IMR-90 (cell line): Measurements from ENCODE around the gene NXN. TPM values are rescaled to one million over a fixed set of nuclear protein-coding genes. Genes with fewer than 3 reads are reported as not detected.

Experiments used
- ATAC-seq: fragments of 200-7000 bp; cut with Tn5 transposase; 2 replicates; pipeline ENCODE4 v1.9.1; 2020; ENCODE audit warnings: low read depth, mild to moderate bottlenecking, moderate library complexity
- BruUV-seq: library from RNA; stranded (reverse); fragments of 400-500 nt; replicated peaks from 2 replicates; lab custom pipeline; 2021; lab: Mats Ljungman, UMichigan
- CTCF ChIA-PET: fragments of 300-600 bp; formaldehyde crosslinking; extraction: SDS; loops from one replicate; lab custom pipeline; 2021; ENCODE audit warnings: antibody characterized with exemption; lab: Yijun Ruan, JAX
- POLR2A ChIA-PET: fragments of 300-600 bp; sonication (Branson Sonifier 250); formaldehyde crosslinking; loops from one replicate; lab custom pipeline; 2022; ENCODE audit warnings: antibody characterized with exemption; ENCODE audit not compliant: unreplicated experiment; lab: Charles Lee
- DNase-seq: peaks from one replicate; pipeline ENCODE4 v3.0.0; 2013
- H2AFZ ChIP-seq: replicated peaks from 2 replicates; pipeline ENCODE3; 2013; ENCODE audit warnings: low read length, mild to moderate bottlenecking; ENCODE audit not compliant: poor library complexity
- H2AK5ac ChIP-seq: 2 replicates; pipeline ENCODE4 v1.6.1; 2013; ENCODE audit warnings: low read depth, low read length, inconsistent platforms
- H2AK9ac ChIP-seq: replicated peaks from 2 replicates; pipeline ENCODE3; 2013; ENCODE audit warnings: mild to moderate bottlenecking, low read depth, low read length, moderate library complexity; ENCODE audit not compliant: poor library complexity
- H2BK120ac ChIP-seq: 2 replicates; pipeline ENCODE4 v1.6.1; 2013; ENCODE audit warnings: low read depth, low read length, inconsistent platforms
- H2BK15ac ChIP-seq: 3 replicates; pipeline ENCODE4 v1.6.1; 2013; ENCODE audit warnings: low read depth, low read length, inconsistent platforms
- H2BK20ac ChIP-seq: 2 replicates; pipeline ENCODE4 v1.6.1; 2013; ENCODE audit warnings: low read depth, mild to moderate bottlenecking, inconsistent platforms, low read length, moderate library complexity
- H2BK5ac ChIP-seq: 2 replicates; pipeline ENCODE4 v1.6.1; 2013; ENCODE audit warnings: mild to moderate bottlenecking, low read depth, low read length, inconsistent platforms; ENCODE audit not compliant: poor library complexity, severe bottlenecking
- H3K14ac ChIP-seq: replicated peaks from 2 replicates; pipeline ENCODE4 v1.6.1; 2013; ENCODE audit warnings: low read depth, low read length, inconsistent platforms
- H3K18ac ChIP-seq: 2 replicates; pipeline ENCODE4 v1.6.1; 2013; ENCODE audit warnings: low read depth, low read length, control low read depth
- H3K23ac ChIP-seq: 2 replicates; pipeline ENCODE4 v1.6.1; 2013; ENCODE audit warnings: low read depth, low read length, inconsistent platforms
- H3K27ac ChIP-seq: 2 replicates; pipeline ENCODE4 v1.5.1; 2013; ENCODE audit warnings: mild to moderate bottlenecking, control low read depth, low read length; ENCODE audit not compliant: insufficient read depth
- H3K27me3 ChIP-seq: 2 replicates; pipeline ENCODE4 v1.6.1; 2013; ENCODE audit warnings: low read length; ENCODE audit not compliant: control insufficient read depth, insufficient read depth
- H3K36me3 ChIP-seq: 2 replicates; pipeline ENCODE4 v1.6.1; 2013; ENCODE audit warnings: low read length, mixed read lengths; ENCODE audit not compliant: control insufficient read depth, insufficient read depth
- H3K4ac ChIP-seq: 2 replicates; pipeline ENCODE4 v1.6.1; 2013; ENCODE audit warnings: low read depth, low read length, inconsistent platforms
- H3K4me1 ChIP-seq: 2 replicates; pipeline ENCODE4 v1.6.1; 2013; ENCODE audit warnings: low read length, mixed read lengths; ENCODE audit not compliant: control insufficient read depth, insufficient read depth
- H3K4me2 ChIP-seq: 2 replicates; pipeline ENCODE4 v1.6.1; 2013; ENCODE audit warnings: low read depth, mild to moderate bottlenecking, control low read depth, low read length, moderate library complexity
- H3K4me3 ChIP-seq: 2 replicates; pipeline ENCODE4 v1.5.1; 2013; ENCODE audit warnings: low read depth, mild to moderate bottlenecking, control low read depth, low read length, moderate library complexity; ENCODE audit not compliant: insufficient read depth
- H3K56ac ChIP-seq: 2 replicates; pipeline ENCODE4 v1.6.1; 2013; ENCODE audit warnings: low read length, inconsistent platforms; ENCODE audit not compliant: insufficient read depth; ENCODE audit errors: extremely low read depth
- H3K79me1 ChIP-seq, 2 experiments: 2 replicates each; pipeline ENCODE4 v1.6.1; 2013; ENCODE audit warnings: low read length in 2 of 2, inconsistent platforms in 1 of 2, low read depth in 1 of 2
- H3K9ac ChIP-seq: 2 replicates; pipeline ENCODE4 v1.6.1; 2013; ENCODE audit warnings: low read depth, low read length, control low read depth
- H3K9me1 ChIP-seq: 2 replicates; pipeline ENCODE4 v1.6.1; 2013; ENCODE audit warnings: low read length, inconsistent platforms; ENCODE audit not compliant: insufficient read depth
- H3K9me3 ChIP-seq: 2 replicates; pipeline ENCODE4 v1.6.1; 2013; ENCODE audit warnings: low read length; ENCODE audit not compliant: control insufficient read depth, insufficient read depth
- H4K20me1 ChIP-seq: 2 replicates; pipeline ENCODE4 v1.6.1; 2013; ENCODE audit warnings: low read length, inconsistent platforms; ENCODE audit not compliant: insufficient read depth
- H4K5ac ChIP-seq: 2 replicates; pipeline ENCODE4 v1.6.1; 2013; ENCODE audit warnings: mild to moderate bottlenecking, low read depth, low read length, control low read depth
- H4K8ac ChIP-seq, 2 experiments: 2 replicates each; pipeline ENCODE4 v1.6.1; 2013; ENCODE audit warnings: low read depth in 2 of 2, low read length in 2 of 2, control low read depth in 1 of 2, inconsistent platforms in 1 of 2
- H4K91ac ChIP-seq: 2 replicates; pipeline ENCODE4 v1.6.1; 2013; ENCODE audit warnings: low read depth, low read length, inconsistent platforms; ENCODE audit not compliant: insufficient read depth
- BHLHE40 ChIP-seq: fragments of 150-350 bp; IDR thresholded peaks from 2 replicates; pipeline ENCODE4 v1.6.1; 2016; ENCODE audit warnings: mild to moderate bottlenecking, low read depth, low read length
- CEBPB ChIP-seq: IDR thresholded peaks from 2 replicates; pipeline ENCODE4 v1.6.1; 2012; ENCODE audit warnings: low read depth, low read length, improper control_type of control experiment
- MAZ ChIP-seq: IDR thresholded peaks from 2 replicates; pipeline ENCODE4 v1.6.1; 2012; ENCODE audit warnings: low read depth, mild to moderate bottlenecking, low read length, improper control_type of control experiment, moderate library complexity, borderline replicate concordance
- WGBS, 2 experiments: methylation state at CpG; one replicate each; pipeline versions ENCODE4 v1.1.5 to v1.1.7; 2013; ENCODE audit warnings: missing lambda C conversion rate in 2 of 2; ENCODE audit not compliant: insufficient read length in 1 of 2; ENCODE audit errors: extremely low coverage in 2 of 2; 5-methylcytosine and 5-hydroxymethylcytosine counted together
- dilution Hi-C: fragments of 300-500 bp; cut with HindIII; formaldehyde crosslinking; loops from one replicate; pipeline ENCODE4 v1.14.3; 2018; ENCODE audit warnings: low sequenced_read_pairs; ENCODE audit not compliant: unreplicated experiment
- in situ Hi-C: fragments of 300-500 bp; cut with MboI; formaldehyde crosslinking; loops from 3 replicates; pipeline ENCODE4 v1.14.3; 2019; ENCODE audit warnings: low sequenced_read_pairs, inconsistent platforms, mixed read lengths
- intact Hi-C: fragments of 100-400 bp; cut with micrococcal nuclease; formaldehyde crosslinking; loops from 2 replicates; pipeline ENCODE4 v1.10.0; 2022
- polyA plus RNA-seq, 3 experiments: library from polyadenylated mRNA; depleted of rRNA; stranded (reverse); fragments of >200 nt; gene quantifications; 2 replicates each; pipeline ENCODE4 v1.2.3, GENCODE V29; 2012; ENCODE audit warnings: low replicate concordance in 1 of 3
- total RNA-seq: library from RNA; depleted of rRNA; stranded (reverse); fragments of >200 nt; gene quantifications from 2 replicates; pipeline ENCODE4 v1.2.3, GENCODE V29; 2012

NXN gene
- total and polyA plus RNA-seq, 2 of the 4 experiments (the other 2 are of a cell fraction) = 52.5 to 116 TPM

GRCh38 chr17:965311-965989 lies 14.1 kb downstream of the NXN start:
- CTCF ChIA-PET = no interaction called here
- Histone ChIP-seq H3K9ac (no peak overlapping the region; the same call in 1 of the 2 replicates), H3K79me1 (peaks cover 31 to 85% of the 10 kb centered on the region in 2 experiments), H2AK5ac (peak overlapping the region; percentile 54; the same call in 1 of the 2 replicates), H2AFZ (no peak overlapping the region), H2BK20ac (0 out of 2 replicates have a peak overlapping the region, but pooled peaks have one; percentile 6), H3K18ac (peak overlapping the region; percentile 8; the same call in 1 of the 2 replicates), H4K91ac (no peak overlapping the region), H3K27me3 (no peaks in the 10 kb centered on the region), H4K5ac (no peak overlapping the region; the same call in 1 of the 2 replicates), H3K4me3 (no peak overlapping the region), H2AK9ac (no peak overlapping the region), H2BK120ac (no peak overlapping the region), H4K8ac (peak overlapping the region in 1 of 2 experiments; percentile 48; a peak in 2 of 4 replicates), H3K9me3 (no peaks in the 10 kb centered on the region), H2BK15ac (no peak overlapping the region), H3K27ac (peak overlapping the region; percentile 24; the same call in 1 of the 2 replicates), H3K4ac (peak overlapping the region; percentile 28; the same call in 1 of the 2 replicates), H3K23ac (peak overlapping the region; percentile 28; the same call in 1 of the 2 replicates), H3K14ac (peak overlapping the region; percentile 8), H3K9me1 (peaks cover 9% of the 10 kb centered on the region; the same call in 1 of the 2 replicates), H3K36me3 (peaks cover 10% of the 10 kb centered on the region; the same call in 1 of the 2 replicates), H3K4me1 (peaks cover 25% of the 10 kb centered on the region), H3K56ac (no peak overlapping the region), H2BK5ac (no peak overlapping the region), H3K4me2 (peak overlapping the region; percentile 48), H4K20me1 (peaks cover 89% of the 10 kb centered on the region)
- POLR2A ChIA-PET = interaction anchor here (0.6 kb wide), 1 partner anchor 173 kb away, joined by 5 read pairs; no protein-coding TSS in a partner anchor
- no peak for TF ChIP-seq CEBPB
- peak; percentile 57; the same call in 1 of the 2 replicates for TF ChIP-seq BHLHE40
- TF ChIP-seq MAZ = 0 out of 2 replicates have a peak, but pooled peaks have one; percentile 20
- intact Hi-C loops (no loop called here), dilution Hi-C loops (no loop called here), in situ Hi-C loops (no loop called here)
- DNase-seq (peak; percentile 79), ATAC-seq (peak; percentile 70)
- 21% methylated on average over 3 of the region's 12 CpGs; no CpG with 5 or more reads in 1 of the 2 experiments for WGBS, 2 experiments
- no TSS peak for BruUV-seq
